HTERT RPE-1 (cell line): Measurements from ENCODE around the gene TADA2A.
"Not testable (repeated sequence)": the region's sequence is repeated elsewhere in the genome, so short reads cannot be mapped to it uniquely, and the experiment has no call there.

Experiments
- in situ Hi-C: fragments of 300-500 bp; cut with MboI; formaldehyde crosslinking; loops from 4 replicates; pipeline ENCODE4 v1.14.3; 2020; ENCODE audit warnings: low sequenced_read_pairs

TADA2A gene

GRCh38 chr17:37399265-37399803 is 7.4 kb upstream of the TADA2A start:
- in situ Hi-C loops, result no loop called here

GRCh38 chr17:37400505-37400904 is 6.2 kb upstream of the TADA2A start:
- in situ Hi-C loops, result no loop called here

- in situ Hi-C loops, result not testable (repeated sequence)
Measured at GRCh38 chr17:37405522-37405921, 1.2 kb upstream of the TADA2A start.

- in situ Hi-C loops, result no loop called here
Measured at GRCh38 chr17:37405955-37406634, 591 bp upstream of the TADA2A start.

GRCh38 chr17:37408145-37408479 is 1.4 kb downstream of the TADA2A start:
- in situ Hi-C loops, result not testable (repeated sequence)

- in situ Hi-C loops, result no loop called here
Measured at GRCh38 chr17:37410357-37410756, 3.7 kb downstream of the TADA2A start.

- in situ Hi-C loops, result no loop called here
Measured at GRCh38 chr17:37413875-37414519, 7.3 kb downstream of the TADA2A start.

GRCh38 chr17:37417852-37418251 is 11.2 kb downstream of the TADA2A start:
- in situ Hi-C loops, result no loop called here

- in situ Hi-C loops, result no loop called here
Measured at GRCh38 chr17:37422971-37423625, 16.4 kb downstream of the TADA2A start.

GRCh38 chr17:37425268-37425667 is 18.6 kb downstream of the TADA2A start:
- in situ Hi-C loops, result no loop called here

- in situ Hi-C loops, result no loop called here
Measured at GRCh38 chr17:37429039-37429438, 22.4 kb downstream of the TADA2A start.

- in situ Hi-C loops, result no loop called here
Measured at GRCh38 chr17:37429453-37429852, 22.8 kb downstream of the TADA2A start.

- in situ Hi-C loops, result no loop called here
Measured at GRCh38 chr17:37430051-37430627, 23.5 kb downstream of the TADA2A start.

GRCh38 chr17:37432671-37433070 is 26.0 kb downstream of the TADA2A start:
- in situ Hi-C loops, result no loop called here

GRCh38 chr17:37438141-37438540 is 31.5 kb downstream of the TADA2A start:
- in situ Hi-C loops, result no loop called here

- in situ Hi-C loops, result no loop called here
Measured at GRCh38 chr17:37440424-37440823, 33.7 kb downstream of the TADA2A start.

GRCh38 chr17:37441369-37442014 is 34.8 kb downstream of the TADA2A start:
- in situ Hi-C loops, result not testable (repeated sequence)

GRCh38 chr17:37446027-37446426 is 39.3 kb downstream of the TADA2A start:
- in situ Hi-C loops, result no loop called here

GRCh38 chr17:37447641-37448040 is 41.0 kb downstream of the TADA2A start:
- in situ Hi-C loops, result no loop called here

- in situ Hi-C loops, result no loop called here
Measured at GRCh38 chr17:37450112-37450511, 43.4 kb downstream of the TADA2A start.

- in situ Hi-C loops, result not testable (repeated sequence)
Measured at GRCh38 chr17:37457801-37458200, 51.1 kb downstream of the TADA2A start.
